Measurements from ENCODE around the gene MXD1.

GRCh38 chr2:69985216-69985615, 70.3 kb downstream of the MXD1 start:
- TF ChIP-seq, protein P1, sequence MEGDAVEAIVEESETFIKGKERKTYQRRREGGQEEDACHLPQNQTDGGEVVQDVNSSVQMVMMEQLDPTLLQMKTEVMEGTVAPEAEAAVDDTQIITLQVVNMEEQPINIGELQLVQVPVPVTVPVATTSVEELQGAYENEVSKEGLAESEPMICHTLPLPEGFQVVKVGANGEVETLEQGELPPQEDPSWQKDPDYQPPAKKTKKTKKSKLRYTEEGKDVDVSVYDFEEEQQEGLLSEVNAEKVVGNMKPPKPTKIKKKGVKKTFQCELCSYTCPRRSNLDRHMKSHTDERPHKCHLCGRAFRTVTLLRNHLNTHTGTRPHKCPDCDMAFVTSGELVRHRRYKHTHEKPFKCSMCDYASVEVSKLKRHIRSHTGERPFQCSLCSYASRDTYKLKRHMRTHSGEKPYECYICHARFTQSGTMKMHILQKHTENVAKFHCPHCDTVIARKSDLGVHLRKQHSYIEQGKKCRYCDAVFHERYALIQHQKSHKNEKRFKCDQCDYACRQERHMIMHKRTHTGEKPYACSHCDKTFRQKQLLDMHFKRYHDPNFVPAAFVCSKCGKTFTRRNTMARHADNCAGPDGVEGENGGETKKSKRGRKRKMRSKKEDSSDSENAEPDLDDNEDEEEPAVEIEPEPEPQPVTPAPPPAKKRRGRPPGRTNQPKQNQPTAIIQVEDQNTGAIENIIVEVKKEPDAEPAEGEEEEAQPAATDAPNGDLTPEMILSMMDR (IDR thresholded peaks at IDR 0.05) = no peak
- TF ChIP-seq POLR2AphosphoS5 (IDR thresholded peaks at IDR 0.05) = no peak

Data from prostate gland (tissue), 2 donors.